Measurements from ENCODE around the gene KIAA1671. TPM values are rescaled to one million over a fixed set of nuclear protein-coding genes. Genes with fewer than 3 reads are reported as not detected.

KIAA1671 gene
- polyA plus RNA-seq, 1 of the 3 experiments (the other 2 are of a cell fraction), result 7.4 TPM

GRCh38 chr22:24920029-24920428, 32.5 kb upstream of the KIAA1671 start (continued):
- no peak for TF ChIP-seq YY1 (IDR thresholded peaks at IDR 0.05; ENCODE audit: low read depth)
- TF ChIP-seq, protein P1, sequence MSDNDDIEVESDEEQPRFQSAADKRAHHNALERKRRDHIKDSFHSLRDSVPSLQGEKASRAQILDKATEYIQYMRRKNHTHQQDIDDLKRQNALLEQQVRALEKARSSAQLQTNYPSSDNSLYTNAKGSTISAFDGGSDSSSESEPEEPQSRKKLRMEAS (IDR thresholded peaks at IDR 0.05; ENCODE audit: low read depth), result no peak
- no peak for TF ChIP-seq CHD2 (IDR thresholded peaks at IDR 0.05; ENCODE audit: low read length, partially characterized antibody)
- TF ChIP-seq IRF3 (IDR thresholded peaks at IDR 0.05; ENCODE audit: low read depth, low read length), result no peak
- no peak for TF ChIP-seq JUND (IDR thresholded peaks at IDR 0.05)
- TF ChIP-seq, protein P2, sequence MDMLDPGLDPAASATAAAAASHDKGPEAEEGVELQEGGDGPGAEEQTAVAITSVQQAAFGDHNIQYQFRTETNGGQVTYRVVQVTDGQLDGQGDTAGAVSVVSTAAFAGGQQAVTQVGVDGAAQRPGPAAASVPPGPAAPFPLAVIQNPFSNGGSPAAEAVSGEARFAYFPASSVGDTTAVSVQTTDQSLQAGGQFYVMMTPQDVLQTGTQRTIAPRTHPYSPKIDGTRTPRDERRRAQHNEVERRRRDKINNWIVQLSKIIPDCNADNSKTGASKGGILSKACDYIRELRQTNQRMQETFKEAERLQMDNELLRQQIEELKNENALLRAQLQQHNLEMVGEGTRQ (IDR thresholded peaks at IDR 0.05; ENCODE audit: borderline replicate concordance, low read depth, low read length), result no peak
- no peak for TF ChIP-seq EP300 (IDR thresholded peaks at IDR 0.05; ENCODE audit: borderline replicate concordance in 1 of 2, low read depth in 1 of 2, low read length in 1 of 2)

GRCh38 chr22:24925586-24926427, 26.7 kb upstream of the KIAA1671 start:
- no peak overlapping the region for H3K4me3 ChIP-seq (ENCODE audit: low read depth in 2 of 2, low read length in 1 of 2)
- ChIA-PET CTCF (interaction anchor here (2.3 to 7.6 kb wide), 2 partner anchors 12 to 131 kb away, joined by 7 to 36 read pairs; no protein-coding TSS in a partner anchor), POLR2A (no interaction called here)
- no peaks in the 10 kb centered on the region for H3K9me3 ChIP-seq
- H2AFZ ChIP-seq (ENCODE audit: low read depth), result no peak overlapping the region
- H3K4me2 ChIP-seq, result no peak overlapping the region
- no peaks in the 10 kb centered on the region for H3K27me3 ChIP-seq (ENCODE audit: insufficient read depth)
- no peaks in the 10 kb centered on the region for H3F3A ChIP-seq (replicated peaks; ENCODE audit: insufficient read depth)
- H4K20me1 ChIP-seq (ENCODE audit: insufficient read depth), result no peaks in the 10 kb centered on the region
- no peak for TF ChIP-seq RXRA (IDR thresholded peaks at IDR 0.05; ENCODE audit: borderline replicate concordance, low read depth)
- TF ChIP-seq, protein P3, sequence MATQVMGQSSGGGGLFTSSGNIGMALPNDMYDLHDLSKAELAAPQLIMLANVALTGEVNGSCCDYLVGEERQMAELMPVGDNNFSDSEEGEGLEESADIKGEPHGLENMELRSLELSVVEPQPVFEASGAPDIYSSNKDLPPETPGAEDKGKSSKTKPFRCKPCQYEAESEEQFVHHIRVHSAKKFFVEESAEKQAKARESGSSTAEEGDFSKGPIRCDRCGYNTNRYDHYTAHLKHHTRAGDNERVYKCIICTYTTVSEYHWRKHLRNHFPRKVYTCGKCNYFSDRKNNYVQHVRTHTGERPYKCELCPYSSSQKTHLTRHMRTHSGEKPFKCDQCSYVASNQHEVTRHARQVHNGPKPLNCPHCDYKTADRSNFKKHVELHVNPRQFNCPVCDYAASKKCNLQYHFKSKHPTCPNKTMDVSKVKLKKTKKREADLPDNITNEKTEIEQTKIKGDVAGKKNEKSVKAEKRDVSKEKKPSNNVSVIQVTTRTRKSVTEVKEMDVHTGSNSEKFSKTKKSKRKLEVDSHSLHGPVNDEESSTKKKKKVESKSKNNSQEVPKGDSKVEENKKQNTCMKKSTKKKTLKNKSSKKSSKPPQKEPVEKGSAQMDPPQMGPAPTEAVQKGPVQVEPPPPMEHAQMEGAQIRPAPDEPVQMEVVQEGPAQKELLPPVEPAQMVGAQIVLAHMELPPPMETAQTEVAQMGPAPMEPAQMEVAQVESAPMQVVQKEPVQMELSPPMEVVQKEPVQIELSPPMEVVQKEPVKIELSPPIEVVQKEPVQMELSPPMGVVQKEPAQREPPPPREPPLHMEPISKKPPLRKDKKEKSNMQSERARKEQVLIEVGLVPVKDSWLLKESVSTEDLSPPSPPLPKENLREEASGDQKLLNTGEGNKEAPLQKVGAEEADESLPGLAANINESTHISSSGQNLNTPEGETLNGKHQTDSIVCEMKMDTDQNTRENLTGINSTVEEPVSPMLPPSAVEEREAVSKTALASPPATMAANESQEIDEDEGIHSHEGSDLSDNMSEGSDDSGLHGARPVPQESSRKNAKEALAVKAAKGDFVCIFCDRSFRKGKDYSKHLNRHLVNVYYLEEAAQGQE (IDR thresholded peaks at IDR 0.05; ENCODE audit: low read depth, low read length), result no peak
- no peak for TF ChIP-seq POLR2AphosphoS5 (IDR thresholded peaks at IDR 0.05; ENCODE audit: low read depth, low read length)
- TF ChIP-seq PBX3 (IDR thresholded peaks at IDR 0.05), result no peak
- no peak for TF ChIP-seq ELF1 (IDR thresholded peaks at IDR 0.05)
- TF ChIP-seq RAD21 (IDR thresholded peaks at IDR 0.05; ENCODE audit: low read length), result no peak
- TF ChIP-seq SMC3 (IDR thresholded peaks at IDR 0.05; ENCODE audit: low read depth, low read length), result no peak
- TF ChIP-seq, protein P4, sequence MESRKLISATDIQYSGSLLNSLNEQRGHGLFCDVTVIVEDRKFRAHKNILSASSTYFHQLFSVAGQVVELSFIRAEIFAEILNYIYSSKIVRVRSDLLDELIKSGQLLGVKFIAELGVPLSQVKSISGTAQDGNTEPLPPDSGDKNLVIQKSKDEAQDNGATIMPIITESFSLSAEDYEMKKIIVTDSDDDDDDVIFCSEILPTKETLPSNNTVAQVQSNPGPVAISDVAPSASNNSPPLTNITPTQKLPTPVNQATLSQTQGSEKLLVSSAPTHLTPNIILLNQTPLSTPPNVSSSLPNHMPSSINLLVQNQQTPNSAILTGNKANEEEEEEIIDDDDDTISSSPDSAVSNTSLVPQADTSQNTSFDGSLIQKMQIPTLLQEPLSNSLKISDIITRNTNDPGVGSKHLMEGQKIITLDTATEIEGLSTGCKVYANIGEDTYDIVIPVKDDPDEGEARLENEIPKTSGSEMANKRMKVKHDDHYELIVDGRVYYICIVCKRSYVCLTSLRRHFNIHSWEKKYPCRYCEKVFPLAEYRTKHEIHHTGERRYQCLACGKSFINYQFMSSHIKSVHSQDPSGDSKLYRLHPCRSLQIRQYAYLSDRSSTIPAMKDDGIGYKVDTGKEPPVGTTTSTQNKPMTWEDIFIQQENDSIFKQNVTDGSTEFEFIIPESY (IDR thresholded peaks at IDR 0.05; ENCODE audit: borderline replicate concordance, low read depth), result no peak
- no peak for TF ChIP-seq EZH2phosphoT487 (IDR thresholded peaks at IDR 0.05; ENCODE audit: borderline replicate concordance, low read depth)
- TF ChIP-seq RFX5 (IDR thresholded peaks at IDR 0.05; ENCODE audit: low read length), result no peak
- TF ChIP-seq FOSL2 (IDR thresholded peaks at IDR 0.05; ENCODE audit: borderline replicate concordance, low read depth), result no peak
- TF ChIP-seq EP300 (IDR thresholded peaks at IDR 0.05; ENCODE audit: borderline replicate concordance in 1 of 2, low read depth in 1 of 2, low read length in 1 of 2), result no peak
- H3K27ac ChIP-seq (ENCODE audit: low read depth in 2 of 2, low read length in 1 of 2), result no peak overlapping the region
- H3K4me1 ChIP-seq (ENCODE audit: control insufficient read depth in 1 of 2, insufficient read depth in 2 of 2, low read depth in 1 of 2, low read length in 1 of 2), result no peaks in the 10 kb centered on the region
- 70% methylated on average over 15 of the region's 17 CpGs for WGBS (ENCODE audit: low lambda C conversion rate)
- no peak overlapping the region for H3K9ac ChIP-seq
- H3K79me2 ChIP-seq (ENCODE audit: insufficient read depth), result no peaks in the 10 kb centered on the region
- DNase-seq, result no peak
- no peaks in the 10 kb centered on the region for H3K36me3 ChIP-seq (replicated peaks in 1 of 2; ENCODE audit: control insufficient read depth in 1 of 2, insufficient read depth in 2 of 2, low read length in 1 of 2)
- no peaks in the 10 kb centered on the region for H3K9me2 ChIP-seq
